Panc1 (cell line): ENCODE results near the gene DGLUCY. TPM values are rescaled to one million over a fixed set of nuclear protein-coding genes. Genes with fewer than 3 reads are reported as not detected.

Experiments
- ATAC-seq: fragments of 200-7000 bp; cut with Tn5 transposase; 2 replicates; pipeline ENCODE4 v1.9.1; 2020; ENCODE audit warnings: mild to moderate bottlenecking, moderate library complexity
- BruUV-seq: library from RNA; stranded (reverse); fragments of 400-500 nt; replicated peaks from 2 replicates; lab custom pipeline; 2021; lab: Mats Ljungman, UMichigan
- CTCF ChIA-PET: fragments of 300-600 bp; sonication (Branson Sonifier 250); formaldehyde crosslinking; loops from one replicate; lab custom pipeline; 2022; ENCODE audit warnings: antibody characterized with exemption; lab: Charles Lee
- POLR2A ChIA-PET: fragments of 300-600 bp; sonication (Branson Sonifier 250); formaldehyde crosslinking; loops from one replicate; lab custom pipeline; 2022; ENCODE audit warnings: antibody characterized with exemption; lab: Charles Lee
- DNase-seq: peaks from one replicate; pipeline ENCODE4 v3.0.0-alpha.2; 2010; ENCODE audit warnings: low read depth, low spot score
- H3K27ac ChIP-seq: 2 replicates; pipeline ENCODE4 v1.5.1; 2011; ENCODE audit warnings: mild to moderate bottlenecking, low read length, inconsistent platforms
- H3K27me3 ChIP-seq: fragments of 200-500 bp; sonication (Bioruptor generic); 2 replicates; pipeline ENCODE4 v1.6.0; 2014; ENCODE audit warnings: low read length, inconsistent platforms; ENCODE audit not compliant: control insufficient read depth, insufficient read depth
- H3K36me3 ChIP-seq: fragments of 200-500 bp; sonication (Bioruptor generic); 2 replicates; pipeline ENCODE4 v1.5.1; 2014; ENCODE audit warnings: inconsistent platforms, mild to moderate bottlenecking, low read length, moderate library complexity; ENCODE audit not compliant: control insufficient read depth, insufficient read depth
- H3K4me1 ChIP-seq: 2 replicates; pipeline ENCODE4 v1.5.1; 2011; ENCODE audit warnings: inconsistent platforms, mild to moderate bottlenecking, low read length, moderate library complexity; ENCODE audit not compliant: control insufficient read depth, insufficient read depth
- H3K4me3 ChIP-seq, 2 experiments: 2 replicates each; pipeline ENCODE4 v1.5.1; 2011 to 2012; ENCODE audit warnings: low read depth in 2 of 2, low read length in 2 of 2, mild to moderate bottlenecking in 2 of 2, inconsistent platforms in 1 of 2, moderate library complexity in 1 of 2
- H3K9me3 ChIP-seq: fragments of 200-500 bp; sonication (Bioruptor generic); 2 replicates; pipeline ENCODE4 v1.5.1; 2014; ENCODE audit warnings: low read depth, mild to moderate bottlenecking, inconsistent platforms, low read length, moderate library complexity; ENCODE audit not compliant: control insufficient read depth, insufficient read depth
- POLR2AphosphoS5 ChIP-seq: IDR thresholded peaks from 2 replicates; pipeline ENCODE4 v1.6.1; 2012; ENCODE audit warnings: mild to moderate bottlenecking, low read depth, low read length, moderate library complexity
- SIN3A ChIP-seq: IDR thresholded peaks from 2 replicates; pipeline ENCODE4 v1.6.1; 2012; ENCODE audit warnings: low read depth, mild to moderate bottlenecking, low read length, moderate library complexity, borderline replicate concordance; ENCODE audit not compliant: insufficient read depth
- TCF7L2 ChIP-seq: IDR thresholded peaks from 2 replicates; pipeline ENCODE4 v1.6.1; 2011; ENCODE audit warnings: mild to moderate bottlenecking, low read depth, low read length, inconsistent platforms
- in situ Hi-C: cut with HindIII; loops from 2 replicates; pipeline ENCODE4 v1.10.0; 2016; ENCODE audit warnings: low sequenced_read_pairs, low pct_unique_long_range_greater_than_20kb
- intact Hi-C: fragments of 100-400 bp; cut with micrococcal nuclease; formaldehyde crosslinking; loops from one replicate; pipeline ENCODE4 v1.10.0; 2022; ENCODE audit not compliant: unreplicated experiment
- total RNA-seq: library from RNA; stranded (reverse); gene quantifications from one replicate; pipeline ENCODE4 v1.2.1, GENCODE V29; 2021; ENCODE audit not compliant: unreplicated experiment
- TF ChIP-seq, protein P1 (sequence below): fragments of 450-650 bp; IDR thresholded peaks from 2 replicates; pipeline ENCODE4 v1.5.1; 2017; ENCODE audit warnings: mild to moderate bottlenecking
- TF ChIP-seq, protein P2 (sequence below), 2 experiments: IDR thresholded peaks; 2 replicates each; pipeline ENCODE4 v1.6.1; 2011 to 2012; ENCODE audit warnings: low read depth in 2 of 2, control low read depth in 1 of 2, low read length in 1 of 2, mild to moderate bottlenecking in 1 of 2, moderate library complexity in 1 of 2; ENCODE audit not compliant: insufficient read depth in 1 of 2

DGLUCY gene
- total RNA-seq, 1 experiment from 2014 or later: 21.3 TPM

DNA sequence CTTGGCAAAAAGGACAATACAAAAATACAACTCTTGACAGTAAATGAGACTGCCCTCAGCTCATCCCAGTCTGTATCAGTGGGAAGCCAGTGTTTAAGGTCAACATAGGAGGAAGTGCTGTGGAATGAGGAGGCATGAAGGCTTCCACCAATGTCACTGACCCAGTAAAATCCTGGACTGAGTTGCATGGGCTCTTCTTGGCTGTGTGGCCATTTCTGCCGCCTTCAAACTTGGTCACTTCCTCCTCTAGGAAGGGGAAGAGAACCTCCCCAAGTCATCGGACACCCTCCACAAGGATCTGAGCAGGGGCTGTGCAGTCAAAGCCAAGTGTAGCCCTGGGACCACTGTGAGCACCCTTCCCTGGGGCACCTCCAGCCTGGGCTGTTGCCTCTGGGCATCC lies 118.7 kb downstream of the DGLUCY start:
- H3K27ac ChIP-seq: no peak overlapping the region
- BruUV-seq: no TSS peak
- no peaks in the 10 kb centered on the region for H3K4me1 ChIP-seq
- H3K9me3 ChIP-seq: no peaks in the 10 kb centered on the region
- no peaks in the 10 kb centered on the region for H3K36me3 ChIP-seq
- in situ Hi-C loops: no loop called here
- ATAC-seq (no peak), DNase-seq (no peak)
- intact Hi-C loops: no loop called here
- H3K27me3 ChIP-seq: no peaks in the 10 kb centered on the region
- POLR2A ChIA-PET: no interaction called here
- CTCF ChIA-PET: no interaction called here
- TF ChIP-seq TCF7L2: no peak
- TF ChIP-seq, protein P1, sequence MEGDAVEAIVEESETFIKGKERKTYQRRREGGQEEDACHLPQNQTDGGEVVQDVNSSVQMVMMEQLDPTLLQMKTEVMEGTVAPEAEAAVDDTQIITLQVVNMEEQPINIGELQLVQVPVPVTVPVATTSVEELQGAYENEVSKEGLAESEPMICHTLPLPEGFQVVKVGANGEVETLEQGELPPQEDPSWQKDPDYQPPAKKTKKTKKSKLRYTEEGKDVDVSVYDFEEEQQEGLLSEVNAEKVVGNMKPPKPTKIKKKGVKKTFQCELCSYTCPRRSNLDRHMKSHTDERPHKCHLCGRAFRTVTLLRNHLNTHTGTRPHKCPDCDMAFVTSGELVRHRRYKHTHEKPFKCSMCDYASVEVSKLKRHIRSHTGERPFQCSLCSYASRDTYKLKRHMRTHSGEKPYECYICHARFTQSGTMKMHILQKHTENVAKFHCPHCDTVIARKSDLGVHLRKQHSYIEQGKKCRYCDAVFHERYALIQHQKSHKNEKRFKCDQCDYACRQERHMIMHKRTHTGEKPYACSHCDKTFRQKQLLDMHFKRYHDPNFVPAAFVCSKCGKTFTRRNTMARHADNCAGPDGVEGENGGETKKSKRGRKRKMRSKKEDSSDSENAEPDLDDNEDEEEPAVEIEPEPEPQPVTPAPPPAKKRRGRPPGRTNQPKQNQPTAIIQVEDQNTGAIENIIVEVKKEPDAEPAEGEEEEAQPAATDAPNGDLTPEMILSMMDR: no peak
- TF ChIP-seq POLR2AphosphoS5: no peak
- TF ChIP-seq, protein P2, sequence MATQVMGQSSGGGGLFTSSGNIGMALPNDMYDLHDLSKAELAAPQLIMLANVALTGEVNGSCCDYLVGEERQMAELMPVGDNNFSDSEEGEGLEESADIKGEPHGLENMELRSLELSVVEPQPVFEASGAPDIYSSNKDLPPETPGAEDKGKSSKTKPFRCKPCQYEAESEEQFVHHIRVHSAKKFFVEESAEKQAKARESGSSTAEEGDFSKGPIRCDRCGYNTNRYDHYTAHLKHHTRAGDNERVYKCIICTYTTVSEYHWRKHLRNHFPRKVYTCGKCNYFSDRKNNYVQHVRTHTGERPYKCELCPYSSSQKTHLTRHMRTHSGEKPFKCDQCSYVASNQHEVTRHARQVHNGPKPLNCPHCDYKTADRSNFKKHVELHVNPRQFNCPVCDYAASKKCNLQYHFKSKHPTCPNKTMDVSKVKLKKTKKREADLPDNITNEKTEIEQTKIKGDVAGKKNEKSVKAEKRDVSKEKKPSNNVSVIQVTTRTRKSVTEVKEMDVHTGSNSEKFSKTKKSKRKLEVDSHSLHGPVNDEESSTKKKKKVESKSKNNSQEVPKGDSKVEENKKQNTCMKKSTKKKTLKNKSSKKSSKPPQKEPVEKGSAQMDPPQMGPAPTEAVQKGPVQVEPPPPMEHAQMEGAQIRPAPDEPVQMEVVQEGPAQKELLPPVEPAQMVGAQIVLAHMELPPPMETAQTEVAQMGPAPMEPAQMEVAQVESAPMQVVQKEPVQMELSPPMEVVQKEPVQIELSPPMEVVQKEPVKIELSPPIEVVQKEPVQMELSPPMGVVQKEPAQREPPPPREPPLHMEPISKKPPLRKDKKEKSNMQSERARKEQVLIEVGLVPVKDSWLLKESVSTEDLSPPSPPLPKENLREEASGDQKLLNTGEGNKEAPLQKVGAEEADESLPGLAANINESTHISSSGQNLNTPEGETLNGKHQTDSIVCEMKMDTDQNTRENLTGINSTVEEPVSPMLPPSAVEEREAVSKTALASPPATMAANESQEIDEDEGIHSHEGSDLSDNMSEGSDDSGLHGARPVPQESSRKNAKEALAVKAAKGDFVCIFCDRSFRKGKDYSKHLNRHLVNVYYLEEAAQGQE (IDR thresholded peaks at IDR 0.05; ENCODE audit: insufficient read depth in 1 of 2, low read depth in 2 of 2, low read length in 1 of 2): no peak
- TF ChIP-seq SIN3A: no peak
- no peak overlapping the region for H3K4me3 ChIP-seq

DNA sequence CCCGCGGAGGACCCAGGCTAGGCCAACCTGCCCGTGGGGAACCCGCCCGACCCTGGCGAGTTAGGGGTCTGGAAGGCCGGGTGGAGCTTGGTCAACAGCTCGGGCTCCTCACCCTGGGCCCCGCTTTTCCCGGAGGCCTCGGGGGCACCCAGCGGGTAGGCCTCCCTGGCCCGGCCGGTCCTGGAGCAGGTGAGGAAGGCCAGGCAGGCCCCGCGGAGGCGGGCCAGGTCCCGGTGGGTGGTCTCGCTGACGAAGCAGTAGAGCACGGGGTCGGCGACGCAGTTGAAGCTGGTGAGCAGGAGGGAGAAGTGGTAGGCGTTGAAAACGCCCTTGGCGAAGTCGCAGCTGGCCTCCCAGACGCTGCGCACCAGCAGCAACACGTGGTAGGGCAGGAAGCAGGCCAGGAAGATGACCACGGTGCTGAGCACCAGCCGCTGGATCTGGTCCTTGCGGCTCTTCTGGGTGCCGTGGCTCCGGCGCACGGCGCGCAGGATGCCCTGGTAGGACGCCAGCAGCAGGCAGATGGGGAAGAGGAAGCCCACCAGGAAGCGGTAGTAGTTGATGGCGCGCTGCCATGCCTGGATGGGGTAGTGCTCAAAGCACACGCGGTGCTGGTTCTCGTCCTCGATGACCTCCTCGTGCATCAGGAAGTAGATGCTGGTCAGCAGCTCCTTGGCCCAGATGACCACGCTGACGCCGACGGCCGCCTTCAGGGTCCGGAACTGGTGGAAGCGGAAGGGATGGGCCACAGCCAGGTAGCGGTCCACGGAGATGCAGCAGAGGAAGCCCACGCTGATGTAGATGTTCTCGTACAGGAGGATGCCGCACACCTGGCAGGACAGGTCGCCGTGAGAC lies 120.3 kb downstream of the DGLUCY start:
- intact Hi-C loops (no loop called here), in situ Hi-C loops (no loop called here)
- TF ChIP-seq SIN3A: no peak
- Histone ChIP-seq H3K27ac (no peak overlapping the region), H3K36me3 (no peaks in the 10 kb centered on the region), H3K27me3 (no peaks in the 10 kb centered on the region; the same call in 1 of the 2 replicates), H3K9me3 (no peaks in the 10 kb centered on the region), H3K4me1 (no peaks in the 10 kb centered on the region), H3K4me3 (no peak overlapping the region)
- no TSS peak for BruUV-seq
- POLR2A ChIA-PET: no interaction called here
- DNase-seq: no peak
- no peak for ATAC-seq
- CTCF ChIA-PET: no interaction called here

DNA sequence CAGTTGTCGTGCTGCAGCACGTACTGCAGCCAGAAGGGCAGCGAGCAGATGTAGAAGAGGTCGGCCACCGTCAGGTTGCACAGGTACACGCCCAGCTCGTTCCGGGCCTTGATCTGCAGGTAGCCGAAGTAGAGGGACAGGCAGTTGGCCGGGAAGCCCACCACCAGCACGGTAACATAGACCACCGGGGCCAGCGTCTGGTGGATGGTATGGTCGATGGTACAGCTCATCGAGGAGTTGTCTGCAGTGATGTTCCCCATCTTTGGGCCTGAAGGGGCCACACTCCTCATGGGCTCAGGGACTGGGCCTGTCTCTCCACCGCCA lies 120.9 kb downstream of the DGLUCY start:
- no peaks in the 10 kb centered on the region for H3K4me1 ChIP-seq
- DNase-seq: no peak
- ATAC-seq: no peak
- TF ChIP-seq, protein P2 (IDR thresholded peaks at IDR 0.05; ENCODE audit: insufficient read depth in 1 of 2, low read depth in 2 of 2, low read length in 1 of 2): no peak
- TF ChIP-seq, protein P1: no peak
- TF ChIP-seq SIN3A: no peak
- TF ChIP-seq POLR2AphosphoS5: no peak
- TF ChIP-seq TCF7L2: no peak
- no peak overlapping the region for H3K27ac ChIP-seq
- no peaks in the 10 kb centered on the region; the same call in 1 of the 2 replicates for H3K27me3 ChIP-seq
- no peaks in the 10 kb centered on the region for H3K9me3 ChIP-seq
- intact Hi-C loops (no loop called here), in situ Hi-C loops (no loop called here)
- no TSS peak for BruUV-seq
- H3K36me3 ChIP-seq: no peaks in the 10 kb centered on the region
- H3K4me3 ChIP-seq: no peak overlapping the region
- ChIA-PET POLR2A (no interaction called here), CTCF (no interaction called here)
